Liver (tissue), 9 donors: Measurements from ENCODE around the gene RPH3AL. TPM values are rescaled to one million over a fixed set of nuclear protein-coding genes. Genes with fewer than 3 reads are reported as not detected.

ENCODE experiments used
- DNase-seq: peaks from one replicate; pipeline ENCODE4 v3.0.0-alpha.2; 2017; ENCODE audit warnings: low spot score
- H3K27ac ChIP-seq, 2 donors: one replicate each; pipeline ENCODE4 v1.7.0; 2013; ENCODE audit warnings: inconsistent platforms in 2 of 2, low read length in 2 of 2, control low read depth in 1 of 2, low read depth in 1 of 2, mild to moderate bottlenecking in 1 of 2
- H3K27me3 ChIP-seq, 4 donors: one replicate each; pipeline versions ENCODE4 v1.6.1 to v1.7.0; 2013; ENCODE audit warnings: low read length in 3 of 4, inconsistent platforms in 1 of 4, mild to moderate bottlenecking in 1 of 4, moderate library complexity in 1 of 4; ENCODE audit not compliant: control insufficient read depth in 4 of 4, insufficient read depth in 4 of 4
- H3K36me3 ChIP-seq, 4 donors: one replicate each; pipeline versions ENCODE4 v1.6.1 to v1.7.0; 2013; ENCODE audit warnings: low read length in 3 of 4, mild to moderate bottlenecking in 3 of 4, low read depth in 1 of 4, moderate library complexity in 1 of 4; ENCODE audit not compliant: control insufficient read depth in 4 of 4, insufficient read depth in 3 of 4
- H3K4me1 ChIP-seq, 4 donors: one replicate each; pipeline versions ENCODE4 v1.6.1 to v1.7.0; 2013; ENCODE audit warnings: low read length in 3 of 4, mild to moderate bottlenecking in 3 of 4, moderate library complexity in 1 of 4; ENCODE audit not compliant: control insufficient read depth in 4 of 4, insufficient read depth in 4 of 4
- H3K4me3 ChIP-seq, 3 donors: one replicate each; pipeline versions ENCODE4 v1.6.1 to v1.7.0; 2013; ENCODE audit warnings: low read length in 3 of 3, control low read depth in 1 of 3, low read depth in 1 of 3, mild to moderate bottlenecking in 1 of 3
- H3K9ac ChIP-seq, 2 donors: one replicate each; pipeline ENCODE4 v1.7.0; 2013; ENCODE audit warnings: low read length in 2 of 2, mild to moderate bottlenecking in 2 of 2, moderate library complexity in 2 of 2, control low read depth in 1 of 2, low read depth in 1 of 2
- H3K9me3 ChIP-seq, 4 donors: one replicate each; pipeline versions ENCODE4 v1.6.1 to v1.7.0; 2013; ENCODE audit warnings: low read length in 3 of 4; ENCODE audit not compliant: control insufficient read depth in 4 of 4
- EGR1 ChIP-seq, 2 donors: IDR thresholded peaks; 2 replicates each; pipeline ENCODE4 v1.6.1; 2016 to 2018; ENCODE audit warnings: antibody characterized with exemption in 2 of 2, low read depth in 2 of 2
- FOXA1 ChIP-seq: IDR thresholded peaks from 2 replicates; pipeline ENCODE4 v1.6.1; 2016; ENCODE audit warnings: antibody characterized with exemption
- FOXA2 ChIP-seq: IDR thresholded peaks from 2 replicates; pipeline ENCODE4 v1.6.1; 2016; ENCODE audit warnings: antibody characterized with exemption
- GABPA ChIP-seq, 2 donors: IDR thresholded peaks in 1 of 2; conservative IDR thresholded peaks in 1 of 2; 2 replicates each; pipeline ENCODE4 v1.6.1; 2016; ENCODE audit warnings: antibody characterized with exemption in 2 of 2, mild to moderate bottlenecking in 1 of 2, moderate library complexity in 1 of 2
- HNF4A ChIP-seq, 2 donors: conservative IDR thresholded peaks; 2 replicates each; pipeline ENCODE4 v1.6.1; 2016; ENCODE audit warnings: antibody characterized with exemption in 2 of 2, mild to moderate bottlenecking in 2 of 2
- HNF4G ChIP-seq: IDR thresholded peaks from 2 replicates; pipeline ENCODE4 v1.6.1; 2016; ENCODE audit warnings: antibody characterized with exemption
- JUND ChIP-seq, 2 donors: IDR thresholded peaks; 2 replicates each; pipeline ENCODE4 v1.6.1; 2016; ENCODE audit warnings: antibody characterized with exemption in 2 of 2
- RAD21 ChIP-seq, 2 donors: IDR thresholded peaks; 2 replicates each; pipeline ENCODE4 v1.6.1; 2016; ENCODE audit warnings: antibody characterized with exemption in 2 of 2, mild to moderate bottlenecking in 2 of 2
- RXRA ChIP-seq, 2 donors: IDR thresholded peaks; 2 replicates each; pipeline ENCODE4 v1.6.1; 2017 to 2018; ENCODE audit warnings: antibody characterized with exemption in 2 of 2, mild to moderate bottlenecking in 1 of 2
- SP1 ChIP-seq: IDR thresholded peaks from 2 replicates; pipeline ENCODE4 v1.6.1; 2018; ENCODE audit warnings: antibody characterized with exemption, mild to moderate bottlenecking
- TAF1 ChIP-seq: conservative IDR thresholded peaks from 2 replicates; pipeline ENCODE4 v1.6.1; 2016; ENCODE audit warnings: antibody characterized with exemption, mild to moderate bottlenecking
- YY1 ChIP-seq: IDR thresholded peaks from 2 replicates; pipeline ENCODE4 v1.6.1; 2016; ENCODE audit warnings: antibody characterized with exemption, mild to moderate bottlenecking
- WGBS: extraction: QIAGEN DNeasy Blood & Tissue Kit; methylation state at CpG from one replicate; pipeline ENCODE4 v1.1.7; 2013; 5-methylcytosine and 5-hydroxymethylcytosine counted together
- polyA plus RNA-seq, 2 donors: library from polyadenylated mRNA; stranded (reverse) in 1 of 2; unstranded in 1 of 2; fragments of 200-250 nt in 1 of 2; fragments of >200 nt in 1 of 2; fragmentation: Nextera tagmentation in 1 of 2; extraction: Ambion mirVana in 1 of 2; gene quantifications; one replicate each; pipeline versions ENCODE4 v1.2.1 to v1.2.3, GENCODE V29; 2013 to 2015
- total RNA-seq, 2 donors: library from RNA; depleted of rRNA; stranded (reverse); fragments of >200 nt; gene quantifications; one replicate each; pipeline ENCODE4 v1.2.3, GENCODE V29; 2014
- TF ChIP-seq, protein P1 (sequence below): IDR thresholded peaks from 2 replicates; pipeline ENCODE4 v1.6.1; 2016; ENCODE audit warnings: antibody characterized with exemption, mild to moderate bottlenecking
- TF ChIP-seq, protein P2 (sequence below): IDR thresholded peaks from 2 replicates; pipeline ENCODE4 v1.6.1; 2016; ENCODE audit warnings: antibody characterized with exemption
- TF ChIP-seq, protein P3 (sequence below): IDR thresholded peaks from 2 replicates; pipeline ENCODE4 v1.6.1; 2016; ENCODE audit warnings: antibody characterized with exemption
- TF ChIP-seq, protein P4 (sequence below): fragments of 150-350 bp; IDR thresholded peaks from 2 replicates; pipeline ENCODE4 v1.5.1; 2017; ENCODE audit warnings: improper control_type of control experiment, low read depth, low read length; ENCODE audit not compliant: missing input control
- TF ChIP-seq, protein P5 (sequence below): IDR thresholded peaks from 2 replicates; pipeline ENCODE4 v1.6.1; 2016; ENCODE audit warnings: antibody characterized with exemption
- donor health status: healthy.
- donor health status: healthy.
- donor health status: healthy.
- donor health status: healthy.
- donor health status: healthy.

Gene RPH3AL
- total and polyA plus RNA-seq, 4 donors = 8.5 to 52.5 (median 13.9) TPM

DNA sequence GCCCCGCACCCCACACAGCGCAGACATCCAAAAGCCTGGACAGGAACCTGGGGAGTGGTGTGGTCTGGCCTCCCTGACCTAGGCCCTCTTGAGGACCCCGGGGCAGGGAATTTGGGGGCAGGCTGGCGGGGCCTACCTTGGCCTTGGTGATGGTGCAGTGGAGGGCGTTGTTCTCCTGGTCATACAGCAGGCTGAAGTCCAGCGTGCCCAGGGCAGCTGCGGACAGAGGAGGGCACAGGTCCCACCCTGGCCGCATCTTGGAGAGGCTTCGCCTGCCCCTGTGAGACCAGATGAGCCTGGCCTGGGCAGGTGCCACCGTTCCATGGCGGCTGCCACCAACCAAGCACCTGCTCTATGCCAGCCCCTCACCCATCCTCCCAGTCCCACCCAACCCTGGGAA is 180.2 kb downstream of the RPH3AL start:
- no peak for DNase-seq
- TF ChIP-seq GABPA (IDR thresholded peaks at IDR 0.05 in 1 of 2, conservative IDR thresholded peaks at IDR 0.05 in 1 of 2) = no peak
- TF ChIP-seq, protein P1, sequence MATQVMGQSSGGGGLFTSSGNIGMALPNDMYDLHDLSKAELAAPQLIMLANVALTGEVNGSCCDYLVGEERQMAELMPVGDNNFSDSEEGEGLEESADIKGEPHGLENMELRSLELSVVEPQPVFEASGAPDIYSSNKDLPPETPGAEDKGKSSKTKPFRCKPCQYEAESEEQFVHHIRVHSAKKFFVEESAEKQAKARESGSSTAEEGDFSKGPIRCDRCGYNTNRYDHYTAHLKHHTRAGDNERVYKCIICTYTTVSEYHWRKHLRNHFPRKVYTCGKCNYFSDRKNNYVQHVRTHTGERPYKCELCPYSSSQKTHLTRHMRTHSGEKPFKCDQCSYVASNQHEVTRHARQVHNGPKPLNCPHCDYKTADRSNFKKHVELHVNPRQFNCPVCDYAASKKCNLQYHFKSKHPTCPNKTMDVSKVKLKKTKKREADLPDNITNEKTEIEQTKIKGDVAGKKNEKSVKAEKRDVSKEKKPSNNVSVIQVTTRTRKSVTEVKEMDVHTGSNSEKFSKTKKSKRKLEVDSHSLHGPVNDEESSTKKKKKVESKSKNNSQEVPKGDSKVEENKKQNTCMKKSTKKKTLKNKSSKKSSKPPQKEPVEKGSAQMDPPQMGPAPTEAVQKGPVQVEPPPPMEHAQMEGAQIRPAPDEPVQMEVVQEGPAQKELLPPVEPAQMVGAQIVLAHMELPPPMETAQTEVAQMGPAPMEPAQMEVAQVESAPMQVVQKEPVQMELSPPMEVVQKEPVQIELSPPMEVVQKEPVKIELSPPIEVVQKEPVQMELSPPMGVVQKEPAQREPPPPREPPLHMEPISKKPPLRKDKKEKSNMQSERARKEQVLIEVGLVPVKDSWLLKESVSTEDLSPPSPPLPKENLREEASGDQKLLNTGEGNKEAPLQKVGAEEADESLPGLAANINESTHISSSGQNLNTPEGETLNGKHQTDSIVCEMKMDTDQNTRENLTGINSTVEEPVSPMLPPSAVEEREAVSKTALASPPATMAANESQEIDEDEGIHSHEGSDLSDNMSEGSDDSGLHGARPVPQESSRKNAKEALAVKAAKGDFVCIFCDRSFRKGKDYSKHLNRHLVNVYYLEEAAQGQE = no peak
- TF ChIP-seq YY1 = no peak
- no peak for TF ChIP-seq FOXA1
- TF ChIP-seq HNF4G = no peak
- TF ChIP-seq, protein P2, sequence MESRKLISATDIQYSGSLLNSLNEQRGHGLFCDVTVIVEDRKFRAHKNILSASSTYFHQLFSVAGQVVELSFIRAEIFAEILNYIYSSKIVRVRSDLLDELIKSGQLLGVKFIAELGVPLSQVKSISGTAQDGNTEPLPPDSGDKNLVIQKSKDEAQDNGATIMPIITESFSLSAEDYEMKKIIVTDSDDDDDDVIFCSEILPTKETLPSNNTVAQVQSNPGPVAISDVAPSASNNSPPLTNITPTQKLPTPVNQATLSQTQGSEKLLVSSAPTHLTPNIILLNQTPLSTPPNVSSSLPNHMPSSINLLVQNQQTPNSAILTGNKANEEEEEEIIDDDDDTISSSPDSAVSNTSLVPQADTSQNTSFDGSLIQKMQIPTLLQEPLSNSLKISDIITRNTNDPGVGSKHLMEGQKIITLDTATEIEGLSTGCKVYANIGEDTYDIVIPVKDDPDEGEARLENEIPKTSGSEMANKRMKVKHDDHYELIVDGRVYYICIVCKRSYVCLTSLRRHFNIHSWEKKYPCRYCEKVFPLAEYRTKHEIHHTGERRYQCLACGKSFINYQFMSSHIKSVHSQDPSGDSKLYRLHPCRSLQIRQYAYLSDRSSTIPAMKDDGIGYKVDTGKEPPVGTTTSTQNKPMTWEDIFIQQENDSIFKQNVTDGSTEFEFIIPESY = no peak
- TF ChIP-seq RAD21 (IDR thresholded peaks at IDR 0.05) = no peak
- TF ChIP-seq, protein P3, sequence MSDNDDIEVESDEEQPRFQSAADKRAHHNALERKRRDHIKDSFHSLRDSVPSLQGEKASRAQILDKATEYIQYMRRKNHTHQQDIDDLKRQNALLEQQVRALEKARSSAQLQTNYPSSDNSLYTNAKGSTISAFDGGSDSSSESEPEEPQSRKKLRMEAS = no peak
- TF ChIP-seq HNF4A (conservative IDR thresholded peaks at IDR 0.05) = no peak
- TF ChIP-seq, protein P4, sequence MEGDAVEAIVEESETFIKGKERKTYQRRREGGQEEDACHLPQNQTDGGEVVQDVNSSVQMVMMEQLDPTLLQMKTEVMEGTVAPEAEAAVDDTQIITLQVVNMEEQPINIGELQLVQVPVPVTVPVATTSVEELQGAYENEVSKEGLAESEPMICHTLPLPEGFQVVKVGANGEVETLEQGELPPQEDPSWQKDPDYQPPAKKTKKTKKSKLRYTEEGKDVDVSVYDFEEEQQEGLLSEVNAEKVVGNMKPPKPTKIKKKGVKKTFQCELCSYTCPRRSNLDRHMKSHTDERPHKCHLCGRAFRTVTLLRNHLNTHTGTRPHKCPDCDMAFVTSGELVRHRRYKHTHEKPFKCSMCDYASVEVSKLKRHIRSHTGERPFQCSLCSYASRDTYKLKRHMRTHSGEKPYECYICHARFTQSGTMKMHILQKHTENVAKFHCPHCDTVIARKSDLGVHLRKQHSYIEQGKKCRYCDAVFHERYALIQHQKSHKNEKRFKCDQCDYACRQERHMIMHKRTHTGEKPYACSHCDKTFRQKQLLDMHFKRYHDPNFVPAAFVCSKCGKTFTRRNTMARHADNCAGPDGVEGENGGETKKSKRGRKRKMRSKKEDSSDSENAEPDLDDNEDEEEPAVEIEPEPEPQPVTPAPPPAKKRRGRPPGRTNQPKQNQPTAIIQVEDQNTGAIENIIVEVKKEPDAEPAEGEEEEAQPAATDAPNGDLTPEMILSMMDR = no peak
- no peak for TF ChIP-seq FOXA2
- no peak for TF ChIP-seq RXRA (IDR thresholded peaks at IDR 0.05)
- TF ChIP-seq TAF1 = no peak
- no peak for TF ChIP-seq JUND (IDR thresholded peaks at IDR 0.05)
- TF ChIP-seq EGR1 (IDR thresholded peaks at IDR 0.05; ENCODE audit: low read depth in 2 of 2) = no peak
- TF ChIP-seq, protein P5, sequence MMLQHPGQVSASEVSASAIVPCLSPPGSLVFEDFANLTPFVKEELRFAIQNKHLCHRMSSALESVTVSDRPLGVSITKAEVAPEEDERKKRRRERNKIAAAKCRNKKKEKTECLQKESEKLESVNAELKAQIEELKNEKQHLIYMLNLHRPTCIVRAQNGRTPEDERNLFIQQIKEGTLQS = no peak
- no peaks in the 10 kb centered on the region for H3K27me3 ChIP-seq
- H3K9ac ChIP-seq = no peak overlapping the region
- no peaks in the 10 kb centered on the region for H3K36me3 ChIP-seq
- H3K4me1 ChIP-seq = no peaks in the 10 kb centered on the region
- H3K9me3 ChIP-seq = no peaks in the 10 kb centered on the region
- H3K27ac ChIP-seq = no peak overlapping the region
- no peak overlapping the region for H3K4me3 ChIP-seq
- 86% methylated on average over 11 of the region's 11 CpGs for WGBS

DNA sequence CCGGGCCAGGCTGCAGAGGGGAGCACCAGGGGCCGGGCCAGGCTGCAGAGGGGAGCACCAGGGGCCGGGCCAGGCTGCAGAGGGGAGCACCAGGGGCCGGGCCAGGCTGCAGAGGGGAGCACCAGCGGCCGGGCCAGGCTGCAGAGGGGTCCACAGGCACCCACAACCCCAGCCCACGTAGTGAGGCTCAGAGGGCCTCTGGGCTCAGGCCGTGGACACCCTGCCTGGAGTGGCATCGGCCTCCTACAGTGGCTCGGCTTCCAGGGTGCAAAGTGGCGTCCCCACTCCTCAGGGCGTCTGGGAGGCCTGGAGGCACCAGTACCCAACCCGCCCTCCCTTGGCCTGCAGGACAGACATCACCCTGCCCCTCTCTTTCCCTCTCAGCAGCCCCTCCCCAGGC is 180.7 kb downstream of the RPH3AL start:
- Histone ChIP-seq H3K9ac (no peak overlapping the region), H3K4me3 (no peak overlapping the region), H3K9me3 (no peaks in the 10 kb centered on the region), H3K4me1 (no peaks in the 10 kb centered on the region), H3K27ac (no peak overlapping the region), H3K36me3 (no peaks in the 10 kb centered on the region), H3K27me3 (no peaks in the 10 kb centered on the region)
- 94% methylated on average over 12 of the region's 13 CpGs for WGBS
- DNase-seq = no peak
- TF ChIP-seq TAF1 (no peak), YY1 (no peak), FOXA1 (no peak), FOXA2 (no peak), HNF4A (conservative IDR thresholded peaks at IDR 0.05) (no peak), GABPA (IDR thresholded peaks at IDR 0.05 in 1 of 2, conservative IDR thresholded peaks at IDR 0.05 in 1 of 2) (no peak), HNF4G (no peak), SP1 (no peak)
- TF ChIP-seq, protein P1 = no peak
- TF ChIP-seq, protein P2 = no peak
